Kidney (tissue), 2 donors: Measurements from ENCODE around the gene ZNF700. TPM values are rescaled to one million over a fixed set of nuclear protein-coding genes. Genes with fewer than 3 reads are reported as not detected.

Experiments used
- polyA plus RNA-seq: library from polyadenylated mRNA; stranded (reverse); fragments of 350-450 nt; fragmentation: Illumina TruSeq; extraction: RNeasy Lipid Tissue Mini Kit (QIAGEN cat#74804); gene quantifications from one replicate; pipeline ENCODE4 v1.2.3, GENCODE V29; 2014; ENCODE audit warnings: low read depth, low replicate concordance; ENCODE audit not compliant: insufficient read depth
- total RNA-seq: library from RNA; stranded (reverse); fragmentation: NEBNext Ultra II Directional; extraction: Animal tissue kit (Norgen Biotek cat#: 25700); gene quantifications from one replicate; pipeline ENCODE4 v1.2.1, GENCODE V29; 2021
- donor health status: DM: yes; HTN: yes; CAD: no.

Gene ZNF700
- total and polyA plus RNA-seq, 2 donors from 2014 or later: 7.2 to 20.9 TPM

Other genes starting within 250 kb of the ZNF700 start
- gene ZNF823, start 186.2 kb upstream of the ZNF700 start, total RNA-seq: 12.5 TPM
- 5.6 TPM for gene ZNF823, start 186.2 kb upstream of the ZNF700 start, polyA plus RNA-seq
- 19.3 TPM for gene ZNF441, start 158.1 kb upstream of the ZNF700 start, total RNA-seq
- 4.4 TPM for gene ZNF441, start 158.1 kb upstream of the ZNF700 start, polyA plus RNA-seq
- gene ZNF491, start 126.6 kb upstream of the ZNF700 start, total RNA-seq: 2.5 TPM
- gene ZNF491, start 126.6 kb upstream of the ZNF700 start, polyA plus RNA-seq: 1.1 TPM
- 21.0 TPM for gene ZNF440, start 110.8 kb upstream of the ZNF700 start, total RNA-seq
- 3.0 TPM for gene ZNF440, start 110.8 kb upstream of the ZNF700 start, polyA plus RNA-seq
- gene ZNF439, start 76.4 kb upstream of the ZNF700 start, total RNA-seq: 13.2 TPM
- gene ZNF439, start 76.4 kb upstream of the ZNF700 start, polyA plus RNA-seq: 4.5 TPM
- gene ZNF69, start 37.3 kb upstream of the ZNF700 start, total RNA-seq: 16.4 TPM
- 7.8 TPM for gene ZNF69, start 37.3 kb upstream of the ZNF700 start, polyA plus RNA-seq
- gene ZNF763, start 39.9 kb downstream of the ZNF700 start, total RNA-seq: 9.8 TPM
- 4.6 TPM for gene ZNF763, start 39.9 kb downstream of the ZNF700 start, polyA plus RNA-seq
- 13.6 TPM for gene ZNF433, start 110.6 kb downstream of the ZNF700 start, total RNA-seq
- 10.5 TPM for gene ZNF433, start 110.6 kb downstream of the ZNF700 start, polyA plus RNA-seq
- gene ZNF878, start 127.9 kb downstream of the ZNF700 start, total RNA-seq: 0.60 TPM
- 0.67 TPM for gene ZNF878, start 127.9 kb downstream of the ZNF700 start, polyA plus RNA-seq
- 28.1 TPM for gene ZNF844, start 139.6 kb downstream of the ZNF700 start, total RNA-seq
- 7.4 TPM for gene ZNF844, start 139.6 kb downstream of the ZNF700 start, polyA plus RNA-seq
- 7.3 TPM for gene ZNF20, start 215.2 kb downstream of the ZNF700 start, total RNA-seq
- gene ZNF20, start 215.2 kb downstream of the ZNF700 start, polyA plus RNA-seq: 3.2 TPM
- gene ZNF625, start 231.6 kb downstream of the ZNF700 start, total RNA-seq: 11.4 TPM
- gene ZNF625, start 231.6 kb downstream of the ZNF700 start, polyA plus RNA-seq: 6.1 TPM
- 14.4 TPM for gene ZNF136, start 238.0 kb downstream of the ZNF700 start, total RNA-seq
- gene ZNF136, start 238.0 kb downstream of the ZNF700 start, polyA plus RNA-seq: 4.6 TPM